Suprapubic skin (tissue), 4 donors: Measurements from ENCODE around the gene SLC47A2. TPM values are rescaled to one million over a fixed set of nuclear protein-coding genes. Genes with fewer than 3 reads are reported as not detected.

Experiments used
- DNase-seq, 2 donors: peaks; one replicate each; pipeline ENCODE4 v3.0.0-alpha.2; 2019; ENCODE audit warnings: low spot score in 2 of 2
- H3K27ac ChIP-seq: fragments of 200-600 bp; sonication (generic); one replicate; pipeline ENCODE4 v1.5.1; 2019
- H3K27me3 ChIP-seq: fragments of 200-600 bp; sonication (generic); one replicate; pipeline ENCODE4 v1.5.1; 2019
- H3K36me3 ChIP-seq: fragments of 200-600 bp; sonication (generic); one replicate; pipeline ENCODE4 v1.5.1; 2019
- H3K4me1 ChIP-seq: fragments of 200-600 bp; sonication (generic); one replicate; pipeline ENCODE4 v1.5.1; 2019
- H3K4me3 ChIP-seq: fragments of 200-600 bp; sonication (generic); one replicate; pipeline ENCODE4 v1.5.1; 2019; ENCODE audit warnings: mild to moderate bottlenecking
- H3K9me3 ChIP-seq: fragments of 200-600 bp; sonication (generic); one replicate; pipeline ENCODE4 v1.5.1; 2019
- CTCF ChIP-seq, 2 donors: fragments of 200-600 bp in 1 of 2; fragments of 450-650 bp in 1 of 2; sonication (generic) in 1 of 2; IDR thresholded peaks; one replicate each; pipeline ENCODE4 v1.5.1; 2016 to 2019; ENCODE audit warnings: antibody characterized with exemption in 2 of 2, mild to moderate bottlenecking in 1 of 2, moderate library complexity in 1 of 2
- EP300 ChIP-seq: sonication (generic); formaldehyde crosslinking; IDR thresholded peaks from one replicate; pipeline ENCODE4 v1.6.1; 2017; ENCODE audit warnings: antibody characterized with exemption
- POLR2A ChIP-seq, 2 donors: fragments of 450-650 bp; IDR thresholded peaks; one replicate each; pipeline ENCODE4 v1.6.1; 2017; ENCODE audit warnings: antibody characterized with exemption in 2 of 2, mild to moderate bottlenecking in 2 of 2, moderate library complexity in 2 of 2
- POLR2AphosphoS5 ChIP-seq, 3 donors: sonication (generic); formaldehyde crosslinking; IDR thresholded peaks; one replicate each; pipeline ENCODE4 v1.6.1; 2017; ENCODE audit warnings: antibody characterized with exemption in 3 of 3
- WGBS: methylation state at CpG from one replicate; pipeline ENCODE4 v1.1.5; 2018; 5-methylcytosine and 5-hydroxymethylcytosine counted together
- total RNA-seq, 4 donors: library from RNA; depleted of rRNA; stranded (reverse); fragments of >200 nt; gene quantifications; one replicate each; pipeline ENCODE4 v1.1.0, GENCODE V29; 2016

Gene SLC47A2
- total RNA-seq, 4 donors from 2014 or later = 0.96 to 7.9 (median 2.5) TPM; not detected in 1

DNA sequence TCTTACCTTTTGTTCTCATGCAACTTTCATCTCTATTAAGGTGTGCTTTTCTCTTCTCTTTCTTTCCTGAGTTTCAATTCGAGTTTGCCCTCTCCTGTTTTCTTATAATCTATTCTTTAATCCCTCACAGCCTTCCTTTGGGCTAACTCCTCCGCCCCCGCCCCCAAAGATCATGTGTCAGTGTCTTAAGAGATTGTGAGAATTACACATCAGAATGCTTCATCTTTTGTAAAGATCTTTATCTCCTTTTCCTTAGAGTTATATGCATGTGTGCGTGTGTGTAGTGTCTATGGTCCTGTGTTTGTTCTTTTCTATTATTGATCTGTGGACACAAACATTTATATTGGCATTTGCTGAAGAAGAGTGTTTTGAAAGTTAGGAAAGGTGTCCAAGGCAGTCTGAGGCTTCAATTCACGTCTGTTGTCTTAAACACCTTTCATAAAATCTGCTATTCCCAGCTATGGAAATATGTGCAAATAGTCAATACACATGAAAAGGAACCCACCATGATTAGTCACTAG, 74.0 kb downstream of the SLC47A2 start:
- WGBS = 51% methylated on average over 5 of the region's 5 CpGs
- no peak overlapping the region for H3K4me3 ChIP-seq
- no peak overlapping the region for H3K27ac ChIP-seq
- no peaks in the 10 kb centered on the region for H3K36me3 ChIP-seq
- H3K27me3 ChIP-seq = no peaks in the 10 kb centered on the region
- no peaks in the 10 kb centered on the region for H3K9me3 ChIP-seq
- H3K4me1 ChIP-seq = peaks cover 38% of the 10 kb centered on the region
- no peak for TF ChIP-seq CTCF (IDR thresholded peaks at IDR 0.05)
- no peak for TF ChIP-seq POLR2A (IDR thresholded peaks at IDR 0.05)
- TF ChIP-seq EP300 = no peak
- no peak for TF ChIP-seq POLR2AphosphoS5 (IDR thresholded peaks at IDR 0.05)
- no peak for DNase-seq

GRCh38 chr17:19641687-19642372, 74.6 kb downstream of the SLC47A2 start:
- DNase-seq = no peak
- Histone ChIP-seq H3K4me1 (peaks cover 32% of the 10 kb centered on the region), H3K27me3 (no peaks in the 10 kb centered on the region), H3K9me3 (no peaks in the 10 kb centered on the region), H3K4me3 (no peak overlapping the region), H3K27ac (no peak overlapping the region), H3K36me3 (no peaks in the 10 kb centered on the region)
- WGBS = 65% methylated on average over 4 of the region's 4 CpGs
- TF ChIP-seq EP300 (no peak), POLR2AphosphoS5 (IDR thresholded peaks at IDR 0.05) (no peak), POLR2A (IDR thresholded peaks at IDR 0.05) (no peak), CTCF (IDR thresholded peaks at IDR 0.05) (no peak)

- Histone ChIP-seq H3K36me3 (no peaks in the 10 kb centered on the region), H3K4me3 (no peak overlapping the region), H3K4me1 (no peaks in the 10 kb centered on the region), H3K27ac (no peak overlapping the region), H3K9me3 (no peaks in the 10 kb centered on the region), H3K27me3 (no peaks in the 10 kb centered on the region)
- no peak for DNase-seq
- TF ChIP-seq CTCF (IDR thresholded peaks at IDR 0.05) = no peak
- TF ChIP-seq POLR2A (IDR thresholded peaks at IDR 0.05) = no peak
- no peak for TF ChIP-seq POLR2AphosphoS5 (IDR thresholded peaks at IDR 0.05)
- TF ChIP-seq EP300 = no peak
- 88% methylated on average over 2 of the region's 2 CpGs for WGBS
Observed at GRCh38 chr17:19631905-19632304, 84.5 kb downstream of the SLC47A2 start.

DNA sequence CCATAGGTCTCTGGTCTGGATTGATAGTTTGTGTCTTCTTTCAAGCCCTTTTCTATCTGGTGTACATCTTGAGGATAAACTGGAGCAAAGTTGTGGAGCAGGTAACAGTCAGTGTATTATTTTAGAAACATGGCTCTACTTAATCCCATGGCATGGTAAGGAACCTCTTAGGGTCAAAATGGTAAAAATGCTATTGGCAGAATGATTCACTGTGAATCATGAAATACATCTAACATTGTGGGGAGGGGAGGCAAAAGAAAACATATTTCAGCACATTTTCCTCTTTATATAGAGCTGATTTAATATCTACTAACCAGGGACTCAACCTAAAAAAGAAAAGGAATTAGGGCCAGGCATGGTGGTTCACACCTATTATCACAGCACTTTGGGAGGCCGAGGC, 85.7 kb downstream of the SLC47A2 start:
- Histone ChIP-seq H3K36me3 (no peaks in the 10 kb centered on the region), H3K27me3 (no peaks in the 10 kb centered on the region), H3K9me3 (no peaks in the 10 kb centered on the region), H3K4me3 (no peak overlapping the region), H3K4me1 (no peaks in the 10 kb centered on the region), H3K27ac (no peak overlapping the region)
- DNase-seq = no peak
- 96% methylated on average over 1 of the region's 1 CpG for WGBS
- no peak for TF ChIP-seq EP300
- no peak for TF ChIP-seq CTCF (IDR thresholded peaks at IDR 0.05)
- TF ChIP-seq POLR2A (IDR thresholded peaks at IDR 0.05) = no peak
- no peak for TF ChIP-seq POLR2AphosphoS5 (IDR thresholded peaks at IDR 0.05)

DNA sequence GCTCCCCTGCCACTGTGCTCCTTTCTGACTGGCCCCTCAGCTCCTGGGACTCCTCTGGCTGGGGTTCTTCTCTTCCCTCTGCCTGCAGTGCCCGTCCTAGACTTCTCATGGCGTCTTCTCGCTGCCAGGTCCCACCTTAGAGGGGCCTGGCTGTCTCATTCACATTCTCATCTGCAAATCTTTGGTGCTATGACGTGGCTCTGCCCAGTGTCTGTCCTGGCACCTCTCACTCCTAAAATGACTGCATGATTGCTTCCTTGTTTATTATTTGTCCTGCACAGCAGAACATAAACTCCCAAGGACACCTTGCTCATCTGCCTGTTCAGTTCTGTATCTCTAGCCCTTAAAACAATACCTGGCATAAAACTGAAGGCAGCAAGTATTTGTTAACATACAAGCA, 86.3 kb downstream of the SLC47A2 start:
- Histone ChIP-seq H3K9me3 (no peaks in the 10 kb centered on the region), H3K27ac (no peak overlapping the region), H3K36me3 (no peaks in the 10 kb centered on the region), H3K27me3 (no peaks in the 10 kb centered on the region), H3K4me1 (no peaks in the 10 kb centered on the region), H3K4me3 (no peak overlapping the region)
- DNase-seq = no peak
- WGBS = 83% methylated on average over 4 of the region's 4 CpGs
- TF ChIP-seq EP300 = no peak
- TF ChIP-seq POLR2AphosphoS5 (IDR thresholded peaks at IDR 0.05) = no peak
- TF ChIP-seq POLR2A (IDR thresholded peaks at IDR 0.05) = no peak
- no peak for TF ChIP-seq CTCF (IDR thresholded peaks at IDR 0.05)
